ENCODE measurements around the gene EYA4. TPM values are rescaled to one million over a fixed set of nuclear protein-coding genes. Genes with fewer than 3 reads are reported as not detected.

Gene EYA4
- total RNA-seq, 1 experiment from 2014 or later: not detected

GRCh38 chr6:133248241-133249001, 7.3 kb downstream of the EYA4 start:
- DNase-seq (ENCODE audit: low read depth, low spot score): no peak

GRCh38 chr6:133251688-133252087, 10.5 kb downstream of the EYA4 start:
- Histone ChIP-seq H3K4me3 (ENCODE audit: low read depth in 2 of 2, low read length in 2 of 2) (no peak overlapping the region), H3K27me3 (ENCODE audit: control insufficient read depth, insufficient read depth, low read length) (no peaks in the 10 kb centered on the region; the same call in 1 of the 2 replicates), H3K36me3 (ENCODE audit: control insufficient read depth, insufficient read depth, low read length) (no peaks in the 10 kb centered on the region), H3K27ac (ENCODE audit: low read length) (no peak overlapping the region), H3K4me1 (ENCODE audit: control insufficient read depth, insufficient read depth, low read length) (no peaks in the 10 kb centered on the region), H3K9me3 (ENCODE audit: control insufficient read depth, insufficient read depth, low read depth, low read length) (no peaks in the 10 kb centered on the region)
- ATAC-seq (no peak), DNase-seq (ENCODE audit: low read depth, low spot score) (no peak)
- no TSS peak for BruUV-seq (replicated peaks)
- intact Hi-C loops (cut with micrococcal nuclease; ENCODE audit: unreplicated experiment) (no loop called here), in situ Hi-C loops (cut with HindIII; ENCODE audit: low pct_unique_long_range_greater_than_20kb, low sequenced_read_pairs) (no loop called here)
- TF ChIP-seq SIN3A (IDR thresholded peaks at IDR 0.05; ENCODE audit: borderline replicate concordance, insufficient read depth, low read depth, low read length) (no peak), POLR2AphosphoS5 (IDR thresholded peaks at IDR 0.05; ENCODE audit: low read depth, low read length) (no peak), CTCF (IDR thresholded peaks at IDR 0.05) (no peak), REST (IDR thresholded peaks at IDR 0.05; ENCODE audit: insufficient read depth in 1 of 2, low read depth in 2 of 2, low read length in 1 of 2) (no peak), TCF7L2 (IDR thresholded peaks at IDR 0.05; ENCODE audit: low read depth, low read length) (no peak)
- ChIA-PET CTCF (no interaction called here), POLR2A (no interaction called here)

More at GRCh38 chr6:133248241-133249001, 7.3 kb downstream of the EYA4 start:
- Histone ChIP-seq H3K4me1 (ENCODE audit: control insufficient read depth, insufficient read depth, low read length) (no peaks in the 10 kb centered on the region), H3K9me3 (ENCODE audit: control insufficient read depth, insufficient read depth, low read depth, low read length) (no peaks in the 10 kb centered on the region), H3K36me3 (ENCODE audit: control insufficient read depth, insufficient read depth, low read length) (no peaks in the 10 kb centered on the region), H3K27ac (ENCODE audit: low read length) (no peak overlapping the region), H3K4me3 (ENCODE audit: low read depth in 2 of 2, low read length in 2 of 2) (no peak overlapping the region), H3K27me3 (ENCODE audit: control insufficient read depth, insufficient read depth, low read length) (peaks cover 6% of the 10 kb centered on the region)
- intact Hi-C loops (cut with micrococcal nuclease; ENCODE audit: unreplicated experiment) (no loop called here), in situ Hi-C loops (cut with HindIII; ENCODE audit: low pct_unique_long_range_greater_than_20kb, low sequenced_read_pairs) (no loop called here)
- no peak for ATAC-seq
- BruUV-seq (replicated peaks): no TSS peak
- TF ChIP-seq TCF7L2 (IDR thresholded peaks at IDR 0.05; ENCODE audit: low read depth, low read length) (no peak), REST (IDR thresholded peaks at IDR 0.05; ENCODE audit: insufficient read depth in 1 of 2, low read depth in 2 of 2, low read length in 1 of 2) (no peak), CTCF (IDR thresholded peaks at IDR 0.05) (no peak), SIN3A (IDR thresholded peaks at IDR 0.05; ENCODE audit: borderline replicate concordance, insufficient read depth, low read depth, low read length) (no peak), POLR2AphosphoS5 (IDR thresholded peaks at IDR 0.05; ENCODE audit: low read depth, low read length) (no peak)
- CTCF ChIA-PET: no interaction called here
- POLR2A ChIA-PET: no interaction called here

Data from Panc1 (cell line).